Urothelium cell line (cell line): ENCODE measurements around the gene IFT80.
A peak's percentile ranks its signal among the peaks of the same experiment; 100 is the strongest.

ENCODE experiments used
- DNase-seq: peaks from one replicate; pipeline ENCODE4 v3.0.0; 2011; ENCODE audit warnings: low spot score, mixed read lengths
- FAIRE-seq: peaks from 2 replicates; lab custom pipeline; 2011; peaks lifted over from hg19 to GRCh38; lab: Jason Lieb, UNC

IFT80 gene

DNA sequence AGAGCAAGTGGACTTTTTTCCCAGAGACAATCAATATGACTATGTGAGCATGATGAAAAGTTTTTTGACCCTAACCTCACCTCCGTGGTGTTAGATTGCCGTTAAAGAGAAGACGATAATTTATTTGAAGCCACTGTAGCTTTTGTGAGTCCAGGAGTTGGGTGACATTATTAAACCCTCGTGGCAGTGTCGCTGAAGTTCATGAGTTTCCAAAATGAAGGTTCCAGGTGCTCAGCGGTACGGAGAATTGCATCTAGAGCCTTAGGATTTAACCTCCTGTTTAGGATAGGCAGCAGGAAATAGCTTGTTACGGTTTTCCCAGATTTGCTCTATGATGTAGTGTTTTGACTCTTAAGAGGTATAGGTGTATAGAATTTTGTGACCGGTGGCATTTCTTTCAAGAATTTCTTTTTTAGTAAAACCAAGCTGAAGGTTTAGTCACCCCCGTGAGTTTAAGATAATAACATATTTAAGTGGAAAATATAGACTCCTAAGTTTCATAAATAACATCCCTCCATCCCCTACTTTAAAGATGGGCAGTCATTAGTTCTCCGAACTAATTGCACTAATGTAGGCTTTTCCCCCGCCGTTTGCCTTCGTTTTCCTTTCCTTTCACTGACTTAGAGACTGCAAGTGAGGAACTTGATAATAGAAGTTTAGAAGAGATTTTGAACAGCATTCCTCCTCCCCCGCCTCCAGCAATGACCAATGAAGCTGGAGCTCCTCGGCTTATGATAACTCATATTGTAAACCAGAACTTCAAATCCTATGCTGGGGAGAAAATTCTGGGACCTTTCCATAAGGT, 2.5 kb upstream of the IFT80 start:
- DNase-seq = no peak
- no peak for FAIRE-seq

- no peak for FAIRE-seq
Measured at GRCh38 chr3:160400702-160401150, 1.7 kb upstream of the IFT80 start.

DNA sequence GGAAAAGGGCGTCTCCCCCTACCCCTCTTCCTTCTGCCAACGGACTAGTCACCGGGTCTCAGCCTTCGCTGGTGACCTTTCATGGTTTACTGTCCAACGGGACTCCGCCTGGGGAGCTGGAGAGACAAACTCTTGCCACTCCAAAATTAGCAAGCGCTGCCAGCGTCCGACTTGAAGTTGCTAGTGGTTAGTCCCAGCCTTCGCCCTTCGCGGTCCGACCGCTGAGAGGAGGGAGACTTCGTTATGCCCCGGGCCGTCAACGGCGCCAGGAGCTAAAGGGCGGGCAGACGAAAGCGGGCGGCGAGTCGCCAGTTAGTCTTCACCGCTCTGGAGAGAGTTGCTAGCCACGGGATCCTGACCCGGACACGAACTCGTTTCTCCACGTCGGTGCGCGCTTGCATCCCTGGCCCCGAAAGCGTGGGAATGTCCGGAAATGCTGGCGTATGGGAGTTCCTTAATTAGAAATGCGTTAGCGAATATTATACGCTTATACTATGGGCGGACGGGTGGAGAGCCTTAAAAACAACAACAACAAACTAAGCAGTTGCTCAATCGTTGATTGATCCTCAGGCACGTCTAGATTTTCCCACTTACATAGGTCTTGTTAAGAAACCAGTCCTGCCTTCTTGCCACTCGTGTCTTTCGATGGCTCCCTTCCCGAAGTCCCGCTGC, 1.1 kb upstream of the IFT80 start:
- DNase-seq = no peak
- FAIRE-seq = no peak

More at GRCh38 chr3:160400702-160401150, 1.7 kb upstream of the IFT80 start:
- peak; percentile 8 for DNase-seq

DNA sequence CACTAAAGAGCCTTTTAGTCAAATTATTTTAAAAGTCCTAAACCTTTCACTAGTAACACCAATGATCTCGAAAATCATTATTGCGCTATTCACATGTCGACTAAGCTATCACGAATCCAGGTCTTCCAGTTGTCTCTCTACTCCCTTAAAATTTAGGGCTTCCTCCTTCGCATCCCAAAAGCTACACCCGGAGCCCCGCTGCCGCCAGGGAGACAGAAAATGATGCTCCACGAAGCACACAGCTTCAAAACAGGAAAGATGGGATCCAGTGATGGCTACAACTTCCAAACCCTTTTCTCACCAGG, 253 bp downstream of the IFT80 start:
- DNase-seq = no peak

DNA sequence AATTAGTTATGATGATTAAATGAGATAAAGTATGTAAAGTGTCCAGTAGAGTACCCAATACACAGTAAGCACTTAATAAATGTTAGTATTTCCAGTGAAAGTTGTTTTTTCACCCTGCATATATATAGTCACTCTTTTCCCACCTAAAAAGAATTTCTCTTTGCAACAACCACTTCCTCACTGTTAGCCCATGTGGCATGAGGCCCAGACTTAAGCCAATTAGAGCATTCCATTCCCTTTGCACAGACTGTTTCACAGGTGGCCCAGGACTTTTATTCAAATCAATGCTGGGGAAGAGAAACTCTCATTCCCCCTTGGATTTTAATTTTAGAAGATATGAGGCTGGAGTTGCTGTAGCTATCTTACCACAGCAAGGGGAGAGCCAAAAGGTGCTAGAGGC, 3.7 kb downstream of the IFT80 start:
- FAIRE-seq = no peak
- no peak for DNase-seq

More for the DNA sequence above, 253 bp downstream of the IFT80 start:
- FAIRE-seq = no peak

- FAIRE-seq (no peak), DNase-seq (no peak)
Measured at GRCh38 chr3:160394009-160394392, 5.0 kb downstream of the IFT80 start.

DNA sequence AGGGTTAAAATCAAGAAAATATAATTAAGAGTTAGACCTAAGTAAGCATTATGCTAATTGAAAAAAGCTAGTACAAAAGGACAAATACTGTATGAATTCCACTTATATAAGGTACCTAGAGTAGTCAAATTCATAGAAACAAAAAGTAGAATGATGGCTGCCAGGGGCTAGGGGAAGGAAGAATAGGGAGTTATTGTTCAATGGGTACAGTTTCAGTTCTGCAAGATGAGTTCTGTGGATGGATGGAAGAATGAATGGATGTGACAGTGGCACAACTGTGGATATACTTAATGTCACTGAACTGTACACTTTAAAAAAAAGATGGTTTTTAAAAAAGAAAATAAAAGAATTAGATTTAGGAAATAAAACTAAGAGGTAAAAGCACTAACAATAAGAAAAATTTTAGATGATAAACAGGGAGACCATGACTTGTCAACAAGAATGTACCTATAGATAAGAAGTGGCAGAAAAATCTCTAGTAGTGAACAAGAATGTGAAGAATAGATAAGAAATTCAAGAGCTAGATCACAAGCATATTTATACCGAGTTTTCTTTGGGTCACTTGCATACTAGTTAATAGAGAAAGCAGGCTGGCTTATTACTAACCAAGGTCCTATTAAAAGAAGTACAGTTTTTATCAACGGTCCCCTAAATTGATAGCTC, 5.5 kb downstream of the IFT80 start:
- FAIRE-seq = no peak
- no peak for DNase-seq

DNA sequence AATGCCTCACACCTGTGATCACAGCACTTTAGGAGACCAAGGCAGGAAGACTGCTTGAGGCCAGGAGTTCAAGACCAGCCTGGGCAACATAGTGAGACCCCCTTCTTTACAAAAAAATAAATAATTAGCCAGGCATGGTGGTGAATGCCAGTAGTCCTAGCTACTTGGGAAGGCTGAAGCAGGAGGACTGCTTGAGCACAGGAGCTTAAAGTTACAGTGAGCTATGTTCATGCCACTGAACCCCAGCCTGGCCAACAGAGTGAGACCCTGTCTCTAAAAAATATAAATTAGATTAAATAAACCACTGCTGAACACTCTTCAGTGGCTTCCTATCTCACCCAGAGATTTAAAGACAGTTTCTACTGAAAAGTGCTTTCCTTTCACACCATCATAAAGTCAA, 6.2 kb downstream of the IFT80 start:
- DNase-seq (no peak), FAIRE-seq (no peak)

DNA sequence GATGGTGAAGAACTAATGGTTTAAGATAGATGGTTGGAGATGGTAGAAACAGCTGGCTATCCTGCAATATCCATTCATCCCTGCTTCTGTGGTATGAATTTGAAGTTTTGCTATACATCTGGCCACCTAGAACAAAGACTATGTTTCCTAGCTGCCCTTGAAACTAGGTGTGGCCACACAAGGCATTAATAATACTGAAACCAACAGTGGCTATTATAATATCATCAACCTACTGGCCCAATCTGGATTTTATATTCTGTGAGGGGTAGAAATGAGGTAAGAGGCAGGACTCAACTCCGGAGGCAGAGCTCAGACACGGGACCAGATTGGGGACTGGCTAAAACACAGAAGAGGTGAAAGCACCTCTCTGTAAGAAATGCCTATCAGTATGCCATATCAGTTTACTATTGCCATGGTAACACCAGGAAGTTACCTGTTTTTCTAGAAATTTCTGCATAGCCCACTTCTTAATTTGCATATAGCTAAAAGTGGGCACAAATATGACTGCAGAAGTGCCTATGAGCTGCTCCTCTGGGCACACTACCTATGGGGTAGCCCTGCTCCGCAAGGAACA, 8.4 kb downstream of the IFT80 start:
- no peak for FAIRE-seq
- no peak for DNase-seq

GRCh38 chr3:160384639-160385318, 14.2 kb downstream of the IFT80 start:
- FAIRE-seq (no peak), DNase-seq (no peak)

GRCh38 chr3:160381470-160381869, 17.6 kb downstream of the IFT80 start:
- FAIRE-seq (no peak), DNase-seq (no peak)

DNA sequence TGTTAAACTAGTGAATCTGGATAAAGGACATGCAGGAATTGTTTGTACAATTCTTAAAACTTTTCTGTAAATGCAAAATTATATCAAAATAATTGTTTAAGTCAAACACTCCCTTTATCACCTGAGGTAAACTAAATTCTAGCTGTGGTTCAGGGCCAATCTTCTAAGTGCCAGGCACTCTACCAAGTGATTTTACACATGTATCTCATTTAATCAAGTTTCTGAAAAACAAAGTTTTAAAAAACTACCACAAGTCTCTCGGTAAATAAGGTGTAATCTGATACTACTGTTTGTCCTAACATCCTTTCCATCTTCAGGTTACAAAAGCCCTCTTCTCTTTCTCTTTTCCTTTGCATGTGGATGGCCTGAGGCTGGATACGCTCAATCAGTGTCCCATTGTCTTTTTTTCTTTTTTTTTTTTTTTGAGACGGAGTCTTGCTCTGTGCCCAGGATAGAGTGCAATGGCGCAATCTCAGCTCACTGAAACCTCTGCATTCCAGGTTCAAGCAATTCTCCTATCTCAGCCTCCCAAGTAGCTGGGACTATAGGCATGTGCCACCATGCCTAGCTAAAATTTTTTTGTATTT, 19.3 kb downstream of the IFT80 start:
- no peak for DNase-seq
- no peak for FAIRE-seq

- no peak for DNase-seq
Measured at GRCh38 chr3:160378331-160379109, 20.5 kb downstream of the IFT80 start.

DNA sequence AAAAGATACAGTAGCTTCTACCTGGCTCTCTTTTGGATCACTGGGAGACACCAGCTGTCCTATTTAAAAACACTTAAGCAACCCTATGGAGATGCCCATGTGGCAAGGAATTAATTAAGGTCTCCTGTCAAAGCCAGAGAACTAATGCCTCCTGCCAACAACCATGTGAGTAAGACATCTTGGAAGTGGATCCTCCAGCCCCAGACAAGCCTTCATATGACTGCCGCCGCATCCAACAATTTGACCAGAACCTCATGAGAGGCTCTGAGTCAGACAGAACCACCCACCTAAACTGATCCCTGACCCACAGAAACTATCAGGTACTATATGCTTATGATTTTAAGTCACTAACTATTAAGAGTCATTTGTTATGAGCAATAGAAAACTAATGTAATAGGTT, 22.3 kb downstream of the IFT80 start:
- FAIRE-seq = no peak

More at GRCh38 chr3:160378331-160379109, 20.5 kb downstream of the IFT80 start:
- FAIRE-seq = no peak

GRCh38 chr3:160374925-160375324, 24.1 kb downstream of the IFT80 start:
- DNase-seq (no peak), FAIRE-seq (no peak)

More for the DNA sequence above, 22.3 kb downstream of the IFT80 start:
- no peak for DNase-seq

GRCh38 chr3:160374472-160374871, 24.6 kb downstream of the IFT80 start:
- FAIRE-seq (no peak), DNase-seq (no peak)

DNA sequence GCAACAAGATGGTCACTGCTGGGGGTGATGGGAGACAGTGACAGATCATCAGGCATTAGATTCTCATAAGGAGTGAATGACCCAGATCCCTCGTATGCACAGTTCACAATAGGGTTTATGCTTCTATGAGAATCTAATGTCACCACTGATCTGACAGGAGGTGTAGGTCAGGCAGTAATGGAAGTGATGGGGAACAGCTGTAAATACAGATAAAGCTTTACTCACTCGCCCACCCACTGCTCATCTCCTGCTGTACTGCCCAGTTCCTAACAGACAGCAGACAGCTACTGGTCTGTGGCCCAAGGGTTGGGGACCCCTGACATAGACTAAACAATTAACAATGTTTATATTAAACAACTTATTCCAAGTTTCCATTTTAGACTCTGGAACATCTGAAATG, 25.4 kb downstream of the IFT80 start:
- no peak for FAIRE-seq

GRCh38 chr3:160372780-160373179, 26.2 kb downstream of the IFT80 start:
- FAIRE-seq (no peak), DNase-seq (no peak)

More for the DNA sequence above, 25.4 kb downstream of the IFT80 start:
- no peak for DNase-seq

GRCh38 chr3:160370987-160371857, 27.8 kb downstream of the IFT80 start:
- DNase-seq (no peak), FAIRE-seq (no peak)
